Measurements from ENCODE around the gene IRGQ. TPM values are rescaled to one million over a fixed set of nuclear protein-coding genes. Genes with fewer than 3 reads are reported as not detected.

The IRGQ gene
- total and polyA plus RNA-seq, 2 donors (not counting 3 experiments of a cell fraction or from before 2014, with no cell fraction given) = 15.8 to 33.2 TPM

GRCh38 chr19:43626838-43627237 is 30.9 kb upstream of the IRGQ start:
- no peaks in the 10 kb centered on the region for H3K9me3 ChIP-seq (replicated peaks; ENCODE audit: control insufficient read depth, insufficient read depth, low read length)
- CTCF ChIA-PET = interaction anchor here (0.6 kb wide), 1 partner anchor 10 kb away, joined by 3 read pairs; no protein-coding TSS in a partner anchor
- POLR2A ChIA-PET = no interaction called here

More at GRCh38 chr19:43626838-43627237, 30.9 kb upstream of the IRGQ start:
- H3K79me2 ChIP-seq (ENCODE audit: control insufficient read depth, insufficient read depth, low read length) = no peaks in the 10 kb centered on the region
- H3K27ac ChIP-seq (ENCODE audit: insufficient read depth, low read depth, low read length) = no peak overlapping the region
- H3K9ac ChIP-seq (replicated peaks; ENCODE audit: extremely low read depth, insufficient read depth, low read length) = no peak overlapping the region
- DNase-seq (ENCODE audit: low read depth, low spot score) = no peak
- no TSS peak for BruUV-seq (replicated peaks)
- intact Hi-C loops (cut with micrococcal nuclease) = no loop called here
- no peaks in the 10 kb centered on the region for H3K9me1 ChIP-seq (replicated peaks; ENCODE audit: control insufficient read depth, extremely low read depth, insufficient read depth, low read length)
- FAIRE-seq = no peak
- H3K4me1 ChIP-seq (ENCODE audit: control insufficient read depth, extremely low read depth, insufficient read depth, low read length) = no peaks in the 10 kb centered on the region
- dilution Hi-C loops (cut with MboI; ENCODE audit: extremely low pct_ligation_motif_present, low sequenced_read_pairs) = no loop called here
- no peaks in the 10 kb centered on the region for H4K20me1 ChIP-seq (replicated peaks; ENCODE audit: control insufficient read depth, extremely low read depth, insufficient read depth, low read length)
- H3K36me3 ChIP-seq (ENCODE audit: control insufficient read depth in 2 of 2, extremely low read depth in 1 of 2, insufficient read depth in 2 of 2, low read length in 2 of 2) = no peaks in the 10 kb centered on the region
- no peaks in the 10 kb centered on the region for H3K27me3 ChIP-seq (ENCODE audit: control insufficient read depth in 2 of 2, insufficient read depth in 2 of 2, low read length in 2 of 2)
- TF ChIP-seq EZH2 (IDR thresholded peaks at IDR 0.05; ENCODE audit: borderline replicate concordance, low read depth, low read length, severe bottlenecking) (no peak), FOS (IDR thresholded peaks at IDR 0.05; ENCODE audit: borderline replicate concordance, insufficient read depth, low read length) (no peak), JUN (IDR thresholded peaks at IDR 0.05; ENCODE audit: borderline replicate concordance, insufficient read depth, insufficient read length, low read depth) (no peak), CTCF (IDR thresholded peaks at IDR 0.05; ENCODE audit: extremely low read depth in 1 of 2, insufficient read depth in 1 of 2, low read depth in 1 of 2, low read length in 2 of 2) (no peak), POLR2AphosphoS5 (IDR thresholded peaks at IDR 0.05; ENCODE audit: insufficient read depth, low read depth, low read length) (no peak), POLR2A (IDR thresholded peaks at IDR 0.05; ENCODE audit: low read depth, low read length) (no peak), MAX (IDR thresholded peaks at IDR 0.05; ENCODE audit: insufficient read depth, insufficient read length) (no peak), GATA2 (IDR thresholded peaks at IDR 0.05; ENCODE audit: insufficient read depth, insufficient read length, low read depth, low read length) (no peak), MYC (IDR thresholded peaks at IDR 0.05; ENCODE audit: low read depth, low read length) (no peak)
- no peak overlapping the region for H3K4me3 ChIP-seq (replicated peaks in 1 of 3; ENCODE audit: insufficient read depth in 1 of 3, low read depth in 1 of 3, low read length in 3 of 3)
- H3K4me2 ChIP-seq (ENCODE audit: insufficient read depth, low read length) = no peak overlapping the region
- H2AFZ ChIP-seq (ENCODE audit: low read depth, low read length) = no peak overlapping the region
